Caco-2 (cell line): ENCODE results near the gene CDHR1. TPM values are rescaled to one million over a fixed set of nuclear protein-coding genes. Genes with fewer than 3 reads are reported as not detected.

ENCODE experiments used
- BruUV-seq: library from RNA; stranded (reverse); fragments of 400-500 nt; replicated peaks from 2 replicates; lab custom pipeline; 2021; lab: Mats Ljungman, UMichigan
- CTCF ChIA-PET: fragments of 300-600 bp; sonication (Branson Sonifier 250); formaldehyde crosslinking; loops from one replicate; lab custom pipeline; 2022; ENCODE audit warnings: antibody characterized with exemption; lab: Charles Lee
- POLR2A ChIA-PET: fragments of 300-600 bp; sonication (Branson Sonifier 250); formaldehyde crosslinking; loops from one replicate; lab custom pipeline; 2022; ENCODE audit warnings: antibody characterized with exemption; lab: Charles Lee
- DNase-seq, 2 experiments: peaks; one replicate each; pipeline versions ENCODE4 v3.0.0 to v3.0.0-alpha.2; 2020 to 2022
- H3K27me3 ChIP-seq: replicated peaks from 2 replicates; pipeline ENCODE4 v1.6.0; 2011; ENCODE audit warnings: low read length; ENCODE audit not compliant: control insufficient read depth, insufficient read depth
- H3K36me3 ChIP-seq: 2 replicates; pipeline ENCODE4 v1.5.1; 2011; ENCODE audit warnings: low read length; ENCODE audit not compliant: control insufficient read depth, insufficient read depth
- H3K4me1 ChIP-seq: fragments of 250-450 bp; sonication (Bioruptor Pico); 2 replicates; pipeline ENCODE4 v1.5.1; 2020; ENCODE audit warnings: mild to moderate bottlenecking
- H3K4me3 ChIP-seq: 2 replicates; pipeline ENCODE4 v1.5.1; 2011; ENCODE audit warnings: low read depth, mild to moderate bottlenecking, control low read depth, low read length
- H3K9me3 ChIP-seq: fragments of 250-450 bp; sonication (Bioruptor Pico); 2 replicates; pipeline ENCODE4 v1.5.1; 2020; ENCODE audit warnings: mild to moderate bottlenecking, moderate library complexity
- H3K27ac Mint-ChIP-seq: one replicate; pipeline ENCODE4 v1.8.0; 2022; ENCODE audit warnings: mixed read lengths; ENCODE audit not compliant: unreplicated experiment
- H3K27me3 Mint-ChIP-seq: one replicate; pipeline ENCODE4 v1.8.0; 2022; ENCODE audit warnings: mixed read lengths; ENCODE audit not compliant: insufficient read depth, unreplicated experiment
- H3K36me3 Mint-ChIP-seq: one replicate; pipeline ENCODE4 v1.8.0; 2022; ENCODE audit warnings: mild to moderate bottlenecking, mixed read lengths; ENCODE audit not compliant: insufficient read depth, unreplicated experiment
- H3K4me1 Mint-ChIP-seq: one replicate; pipeline ENCODE4 v1.8.0; 2022; ENCODE audit warnings: low read depth, mixed read lengths; ENCODE audit not compliant: unreplicated experiment
- H3K4me3 Mint-ChIP-seq: one replicate; pipeline ENCODE4 v1.8.0; 2022; ENCODE audit warnings: mild to moderate bottlenecking, moderate library complexity, mixed read lengths; ENCODE audit not compliant: unreplicated experiment
- H3K9me3 Mint-ChIP-seq: one replicate; pipeline ENCODE4 v1.8.0; 2022; ENCODE audit warnings: mixed read lengths; ENCODE audit not compliant: unreplicated experiment
- intact Hi-C: fragments of 100-400 bp; cut with micrococcal nuclease; formaldehyde crosslinking; loops from one replicate; pipeline ENCODE4 v1.10.0; 2022; ENCODE audit not compliant: unreplicated experiment
- total RNA-seq: library from RNA; stranded (reverse); gene quantifications from 2 replicates; pipeline ENCODE4 v1.2.3, GENCODE V29; 2022
- TF ChIP-seq, protein P1 (sequence below), 2 experiments: fragments of 200-600 bp in 1 of 2; IDR thresholded peaks; 1 replicate in 1 of 2; 2 replicates in 1 of 2; pipeline versions ENCODE4 v1.5.1 to v1.8.0; 2011 to 2022; ENCODE audit warnings: antibody characterized with exemption in 1 of 2, control low read depth in 1 of 2, inconsistent platforms in 1 of 2, low read depth in 1 of 2, low read length in 1 of 2, mild to moderate bottlenecking in 1 of 2, moderate library complexity in 1 of 2; ENCODE audit not compliant: insufficient read depth in 1 of 2, severe bottlenecking in 1 of 2, unreplicated experiment in 1 of 2

The CDHR1 gene
- total RNA-seq, 1 experiment from 2014 or later: not detected

GRCh38 chr10:84216834-84217233 lies 22.5 kb downstream of the CDHR1 start:
- Histone ChIP-seq H3K4me3 (no peak overlapping the region), H3K27me3 (peaks cover 2% of the 10 kb centered on the region; the same call in 1 of the 2 replicates), H3K9me3 (no peaks in the 10 kb centered on the region; the same call in 1 of the 2 replicates), H3K36me3 (no peaks in the 10 kb centered on the region), H3K4me1 (no peaks in the 10 kb centered on the region)
- POLR2A ChIA-PET: no interaction called here
- CTCF ChIA-PET: interaction anchor here (1.1 kb wide), 1 partner anchor 9 kb away, joined by 3 read pairs; no protein-coding TSS in a partner anchor
- Mint-ChIP-seq H3K4me1 (no peaks in the 10 kb centered on the region), H3K27me3 (peaks cover 7% of the 10 kb centered on the region), H3K36me3 (no peaks in the 10 kb centered on the region), H3K4me3 (no peak overlapping the region), H3K27ac (no peak overlapping the region), H3K9me3 (peaks cover 10% of the 10 kb centered on the region)
- TF ChIP-seq, protein P1, sequence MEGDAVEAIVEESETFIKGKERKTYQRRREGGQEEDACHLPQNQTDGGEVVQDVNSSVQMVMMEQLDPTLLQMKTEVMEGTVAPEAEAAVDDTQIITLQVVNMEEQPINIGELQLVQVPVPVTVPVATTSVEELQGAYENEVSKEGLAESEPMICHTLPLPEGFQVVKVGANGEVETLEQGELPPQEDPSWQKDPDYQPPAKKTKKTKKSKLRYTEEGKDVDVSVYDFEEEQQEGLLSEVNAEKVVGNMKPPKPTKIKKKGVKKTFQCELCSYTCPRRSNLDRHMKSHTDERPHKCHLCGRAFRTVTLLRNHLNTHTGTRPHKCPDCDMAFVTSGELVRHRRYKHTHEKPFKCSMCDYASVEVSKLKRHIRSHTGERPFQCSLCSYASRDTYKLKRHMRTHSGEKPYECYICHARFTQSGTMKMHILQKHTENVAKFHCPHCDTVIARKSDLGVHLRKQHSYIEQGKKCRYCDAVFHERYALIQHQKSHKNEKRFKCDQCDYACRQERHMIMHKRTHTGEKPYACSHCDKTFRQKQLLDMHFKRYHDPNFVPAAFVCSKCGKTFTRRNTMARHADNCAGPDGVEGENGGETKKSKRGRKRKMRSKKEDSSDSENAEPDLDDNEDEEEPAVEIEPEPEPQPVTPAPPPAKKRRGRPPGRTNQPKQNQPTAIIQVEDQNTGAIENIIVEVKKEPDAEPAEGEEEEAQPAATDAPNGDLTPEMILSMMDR (IDR thresholded peaks at IDR 0.05; ENCODE audit: insufficient read depth in 1 of 2, low read depth in 1 of 2, low read length in 1 of 2, severe bottlenecking in 1 of 2, unreplicated experiment in 1 of 2): no peak
- intact Hi-C loops: no loop called here
- no TSS peak for BruUV-seq
- DNase-seq: no peak

GRCh38 chr10:84217746-84218145 lies 23.4 kb downstream of the CDHR1 start:
- H3K27me3 ChIP-seq: peaks cover 1% of the 10 kb centered on the region; the same call in 1 of the 2 replicates
- H3K27me3 Mint-ChIP-seq: peaks cover 5% of the 10 kb centered on the region
- no peak overlapping the region for H3K4me3 ChIP-seq
- no peaks in the 10 kb centered on the region for H3K36me3 Mint-ChIP-seq
- no TSS peak for BruUV-seq
- no peaks in the 10 kb centered on the region for H3K36me3 ChIP-seq
- POLR2A ChIA-PET: no interaction called here
- no peak for DNase-seq
- no peak overlapping the region for H3K27ac Mint-ChIP-seq
- no peaks in the 10 kb centered on the region; the same call in 1 of the 2 replicates for H3K9me3 ChIP-seq
- no peaks in the 10 kb centered on the region for H3K4me1 Mint-ChIP-seq
- no peak overlapping the region for H3K4me3 Mint-ChIP-seq
- CTCF ChIA-PET: interaction anchor here (1.1 kb wide), 1 partner anchor 10 kb away, joined by 3 read pairs; no protein-coding TSS in a partner anchor
- TF ChIP-seq, protein P1 (IDR thresholded peaks at IDR 0.05; ENCODE audit: insufficient read depth in 1 of 2, low read depth in 1 of 2, low read length in 1 of 2, severe bottlenecking in 1 of 2, unreplicated experiment in 1 of 2): no peak
- intact Hi-C loops: no loop called here
- no peaks in the 10 kb centered on the region for H3K4me1 ChIP-seq
- peaks cover 10% of the 10 kb centered on the region for H3K9me3 Mint-ChIP-seq

DNA sequence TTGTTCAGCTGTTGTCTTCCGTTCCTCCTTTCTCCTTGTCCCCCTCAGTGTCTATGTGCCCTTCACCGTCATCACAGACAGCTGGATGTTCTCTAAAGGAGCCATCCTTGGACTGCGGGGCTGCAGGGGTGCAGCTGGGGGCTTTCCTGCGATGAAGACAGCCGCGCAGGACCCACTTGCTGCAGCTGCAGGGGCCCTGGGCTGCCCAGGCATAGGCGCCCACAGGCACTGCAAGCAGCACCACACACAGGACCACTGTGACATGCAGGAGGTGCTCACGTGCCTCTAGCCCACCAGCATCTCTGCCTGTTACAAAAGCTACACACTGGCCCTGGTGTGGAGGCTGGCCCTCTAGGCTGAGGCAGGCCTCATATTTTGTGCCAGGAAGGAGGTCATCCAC lies 27.6 kb downstream of the CDHR1 start:
- no peaks in the 10 kb centered on the region for H3K4me1 Mint-ChIP-seq
- CTCF ChIA-PET: no interaction called here

More for the DNA sequence above, 27.6 kb downstream of the CDHR1 start:
- Histone ChIP-seq H3K9me3 (no peaks in the 10 kb centered on the region; the same call in 1 of the 2 replicates), H3K27me3 (no peaks in the 10 kb centered on the region; the same call in 1 of the 2 replicates), H3K4me3 (no peak overlapping the region), H3K4me1 (no peaks in the 10 kb centered on the region), H3K36me3 (no peaks in the 10 kb centered on the region)
- H3K36me3 Mint-ChIP-seq: no peaks in the 10 kb centered on the region
- H3K9me3 Mint-ChIP-seq: peaks cover 10% of the 10 kb centered on the region
- peaks cover 4% of the 10 kb centered on the region for H3K27me3 Mint-ChIP-seq
- POLR2A ChIA-PET: no interaction called here
- TF ChIP-seq, protein P1 (IDR thresholded peaks at IDR 0.05; ENCODE audit: insufficient read depth in 1 of 2, low read depth in 1 of 2, low read length in 1 of 2, severe bottlenecking in 1 of 2, unreplicated experiment in 1 of 2): no peak
- no peak overlapping the region for H3K4me3 Mint-ChIP-seq
- no peak for DNase-seq
- intact Hi-C loops: no loop called here
- BruUV-seq: no TSS peak
- no peak overlapping the region for H3K27ac Mint-ChIP-seq
